ENCODE data around the gene RNFT2. TPM values are rescaled to one million over a fixed set of nuclear protein-coding genes. Genes with fewer than 3 reads are reported as not detected.

The RNFT2 gene
- total RNA-seq, 1 experiment from 2014 or later = 12.6 TPM

GRCh38 chr12:116759783-116760621 is 21.9 kb downstream of the RNFT2 start:
- DNase-seq (no peak), ATAC-seq (no peak)
- H3K79me2 ChIP-seq (ENCODE audit: low read length) = no peaks in the 10 kb centered on the region
- H3K27me3 ChIP-seq (ENCODE audit: low read length) = no peaks in the 10 kb centered on the region
- no peaks in the 10 kb centered on the region for H3K9me2 ChIP-seq (replicated peaks; ENCODE audit: low read length)
- H3K36me3 ChIP-seq (ENCODE audit: low read depth, low read length) = no peaks in the 10 kb centered on the region
- no TSS peak for BruUV-seq (replicated peaks)
- no peaks in the 10 kb centered on the region for H3K4me1 ChIP-seq (ENCODE audit: insufficient read depth, low read length)
- H2AFZ ChIP-seq (ENCODE audit: low read length) = no peak overlapping the region
- no peak overlapping the region for H3K4me3 ChIP-seq (ENCODE audit: low read length)
- H3F3A ChIP-seq (ENCODE audit: low read length, unreplicated experiment) = no peaks in the 10 kb centered on the region
- TF ChIP-seq EZH2 (IDR thresholded peaks at IDR 0.05; ENCODE audit: low read length, unreplicated experiment) (no peak), EZH2phosphoT487 (IDR thresholded peaks at IDR 0.05; ENCODE audit: borderline replicate concordance, low read length) (no peak), CTCF (conservative IDR thresholded peaks at IDR 0.05; ENCODE audit: low read depth, low read length) (no peak)
- H4K20me1 ChIP-seq (ENCODE audit: low read length) = no peaks in the 10 kb centered on the region
- H3K4me2 ChIP-seq (ENCODE audit: low read length) = no peak overlapping the region
- POLR2A ChIA-PET (ENCODE audit: unreplicated experiment) = no interaction called here
- CTCF ChIA-PET = no interaction called here
- no peak overlapping the region for H3K27ac ChIP-seq (ENCODE audit: low read length)
- H3K9ac ChIP-seq (ENCODE audit: low read length) = no peak overlapping the region
- H3K9me3 ChIP-seq (ENCODE audit: low read length) = no peaks in the 10 kb centered on the region
- intact Hi-C loops (cut with micrococcal nuclease) = no loop called here

GRCh38 chr12:116760622-116761020 is 22.5 kb downstream of the RNFT2 start:
- H3K4me2 ChIP-seq (ENCODE audit: low read length) = no peak overlapping the region
- ATAC-seq = no peak
- ChIA-PET CTCF (no interaction called here), POLR2A (ENCODE audit: unreplicated experiment) (no interaction called here)
- H3K4me1 ChIP-seq (ENCODE audit: insufficient read depth, low read length) = no peaks in the 10 kb centered on the region
- no peak for DNase-seq
- H4K20me1 ChIP-seq (ENCODE audit: low read length) = no peaks in the 10 kb centered on the region
- H3K79me2 ChIP-seq (ENCODE audit: low read length) = no peaks in the 10 kb centered on the region
- H3K27ac ChIP-seq (ENCODE audit: low read length) = no peak overlapping the region
- H3K36me3 ChIP-seq (ENCODE audit: low read depth, low read length) = no peaks in the 10 kb centered on the region
- no TSS peak for BruUV-seq (replicated peaks)
- intact Hi-C loops (cut with micrococcal nuclease) = no loop called here
- TF ChIP-seq CTCF (conservative IDR thresholded peaks at IDR 0.05; ENCODE audit: low read depth, low read length) (no peak), EZH2 (IDR thresholded peaks at IDR 0.05; ENCODE audit: low read length, unreplicated experiment) (no peak), EZH2phosphoT487 (IDR thresholded peaks at IDR 0.05; ENCODE audit: borderline replicate concordance, low read length) (no peak)
- no peak overlapping the region for H3K4me3 ChIP-seq (ENCODE audit: low read length)
- no peaks in the 10 kb centered on the region for H3K9me3 ChIP-seq (ENCODE audit: low read length)
- no peak overlapping the region for H3K9ac ChIP-seq (ENCODE audit: low read length)
- no peaks in the 10 kb centered on the region for H3K9me2 ChIP-seq (replicated peaks; ENCODE audit: low read length)
- H3F3A ChIP-seq (ENCODE audit: low read length, unreplicated experiment) = no peaks in the 10 kb centered on the region
- H2AFZ ChIP-seq (ENCODE audit: low read length) = no peak overlapping the region
- no peaks in the 10 kb centered on the region for H3K27me3 ChIP-seq (ENCODE audit: low read length)

GRCh38 chr12:116761499-116761898 is 23.4 kb downstream of the RNFT2 start:
- BruUV-seq (replicated peaks) = no TSS peak
- POLR2A ChIA-PET (ENCODE audit: unreplicated experiment) = no interaction called here
- no peak overlapping the region for H3K9ac ChIP-seq (ENCODE audit: low read length)

More at GRCh38 chr12:116761499-116761898, 23.4 kb downstream of the RNFT2 start:
- Histone ChIP-seq H3K27me3 (ENCODE audit: low read length) (no peaks in the 10 kb centered on the region), H3K4me3 (ENCODE audit: low read length) (no peak overlapping the region), H3K9me2 (replicated peaks; ENCODE audit: low read length) (no peaks in the 10 kb centered on the region), H3K79me2 (ENCODE audit: low read length) (no peaks in the 10 kb centered on the region), H3K36me3 (ENCODE audit: low read depth, low read length) (no peaks in the 10 kb centered on the region), H3K4me2 (ENCODE audit: low read length) (no peak overlapping the region), H3K9me3 (ENCODE audit: low read length) (no peaks in the 10 kb centered on the region), H3K27ac (ENCODE audit: low read length) (no peak overlapping the region), H3F3A (ENCODE audit: low read length, unreplicated experiment) (no peaks in the 10 kb centered on the region), H3K4me1 (ENCODE audit: insufficient read depth, low read length) (no peaks in the 10 kb centered on the region), H2AFZ (ENCODE audit: low read length) (no peak overlapping the region), H4K20me1 (ENCODE audit: low read length) (no peaks in the 10 kb centered on the region)
- ATAC-seq = no peak
- TF ChIP-seq EZH2phosphoT487 (IDR thresholded peaks at IDR 0.05; ENCODE audit: borderline replicate concordance, low read length) (no peak), EZH2 (IDR thresholded peaks at IDR 0.05; ENCODE audit: low read length, unreplicated experiment) (no peak), CTCF (conservative IDR thresholded peaks at IDR 0.05; ENCODE audit: low read depth, low read length) (no peak)
- no peak for DNase-seq
- CTCF ChIA-PET = no interaction called here
- intact Hi-C loops (cut with micrococcal nuclease) = no loop called here

Data from PC-3 (cell line).